BJ (cell line): ENCODE measurements around the gene ANP32B. TPM values are rescaled to one million over a fixed set of nuclear protein-coding genes. Genes with fewer than 3 reads are reported as not detected.
"Not testable (repeated sequence)": the region's sequence is repeated elsewhere in the genome, so short reads cannot be mapped to it uniquely, and the experiment has no call there.

Source experiments
- CTCF ChIA-PET: fragments of 350-600 bp; formaldehyde crosslinking; extraction: SDS; loops from one replicate; lab custom pipeline; 2021; ENCODE audit warnings: antibody characterized with exemption, inconsistent platforms; lab: Yijun Ruan, JAX
- POLR2A ChIA-PET: fragments of 300-600 bp; sonication (Branson Sonifier 250); formaldehyde crosslinking; extraction: SDS; loops from one replicate; lab custom pipeline; 2021; ENCODE audit warnings: antibody characterized with exemption; lab: Charles Lee
- DNase-seq: peaks from one replicate; pipeline ENCODE4 v3.0.0-alpha.2; 2011; ENCODE audit warnings: low read depth
- H3K27me3 ChIP-seq: 2 replicates; pipeline ENCODE4 v1.6.0; 2011; ENCODE audit warnings: low read length; ENCODE audit not compliant: control insufficient read depth, insufficient read depth
- H3K36me3 ChIP-seq: 2 replicates; pipeline ENCODE4 v1.5.1; 2011; ENCODE audit warnings: low read length; ENCODE audit not compliant: control insufficient read depth, insufficient read depth
- H3K4me3 ChIP-seq: 2 replicates; pipeline ENCODE4 v1.5.1; 2011; ENCODE audit warnings: low read depth, mild to moderate bottlenecking, control low read depth, low read length
- CTCF ChIP-seq: IDR thresholded peaks from 2 replicates; pipeline ENCODE4 v1.5.1; 2011; ENCODE audit warnings: low read depth, mild to moderate bottlenecking, control low read depth, inconsistent platforms, low read length, moderate library complexity; ENCODE audit not compliant: insufficient read depth
- polyA plus RNA-seq: library from polyadenylated mRNA; depleted of rRNA; stranded (reverse); fragments of >200 nt; gene quantifications from 2 replicates; pipeline ENCODE4 v1.2.3, GENCODE V29; 2011

Gene ANP32B
- polyA plus RNA-seq, 1 experiment: 18.3 TPM

GRCh38 chr9:98016137-98016680, 33.1 kb downstream of the ANP32B start:
- no peaks in the 10 kb centered on the region for H3K27me3 ChIP-seq
- CTCF ChIA-PET: interaction anchor here (1.2 to 1.5 kb wide), 2 partner anchors 18 to 19 kb away, joined by 4 read pairs; no protein-coding TSS in a partner anchor
- DNase-seq: no peak
- H3K4me3 ChIP-seq: no peak overlapping the region
- TF ChIP-seq CTCF: no peak
- POLR2A ChIA-PET: no interaction called here
- H3K36me3 ChIP-seq: peaks cover 16% of the 10 kb centered on the region

DNA sequence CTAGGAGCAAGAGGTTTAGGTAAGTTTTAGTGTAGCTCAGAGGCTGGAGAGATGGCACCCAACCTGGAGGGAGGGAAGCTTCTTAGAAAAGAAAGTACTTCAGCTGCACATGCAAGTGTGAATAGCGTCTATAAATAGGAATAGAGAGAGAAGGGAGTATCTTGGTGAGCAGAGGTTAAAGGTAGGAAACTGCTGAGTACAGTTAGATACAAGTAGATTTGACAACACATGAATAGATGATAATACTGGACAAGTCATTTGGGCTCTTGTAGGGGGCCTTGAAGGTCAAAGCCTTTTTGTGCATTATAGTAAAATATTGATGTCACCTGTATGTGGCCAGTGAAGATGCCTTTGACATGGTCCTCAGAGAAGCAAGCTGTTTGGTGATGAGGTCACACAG, 34.2 kb downstream of the ANP32B start:
- TF ChIP-seq CTCF: no peak
- Histone ChIP-seq H3K27me3 (no peaks in the 10 kb centered on the region), H3K36me3 (peaks cover 16% of the 10 kb centered on the region), H3K4me3 (no peak overlapping the region)
- ChIA-PET POLR2A (no interaction called here), CTCF (interaction anchor here (1.5 kb wide), 1 partner anchor 17 kb away, joined by 4 read pairs; no protein-coding TSS in a partner anchor)
- DNase-seq: no peak

- Histone ChIP-seq H3K4me3 (no peak overlapping the region), H3K27me3 (no peaks in the 10 kb centered on the region), H3K36me3 (peaks cover 13% of the 10 kb centered on the region)
- TF ChIP-seq CTCF: no peak
- ChIA-PET CTCF (interaction anchor here (1.1 kb wide), 1 partner anchor 16 kb away, joined by 5 read pairs; no protein-coding TSS in a partner anchor), POLR2A (no interaction called here)
- DNase-seq: no peak
These were observed 35.2 kb downstream of the ANP32B start for GRCh38 chr9:98018347-98018746.

GRCh38 chr9:98019098-98019497, 36.0 kb downstream of the ANP32B start:
- Histone ChIP-seq H3K4me3 (no peak overlapping the region), H3K27me3 (no peaks in the 10 kb centered on the region), H3K36me3 (peaks cover 8% of the 10 kb centered on the region; the same call in 1 of the 2 replicates)
- ChIA-PET CTCF (interaction anchor here (1.1 kb wide), 1 partner anchor 15 kb away, joined by 5 read pairs; no protein-coding TSS in a partner anchor), POLR2A (no interaction called here)
- no peak for TF ChIP-seq CTCF
- DNase-seq: no peak

- POLR2A ChIA-PET, DNase-seq, H3K4me3 ChIP-seq, H3K27me3 ChIP-seq, H3K36me3 ChIP-seq: not testable (repeated sequence)
- CTCF ChIA-PET: interaction anchor here (0.9 kb wide), 1 partner anchor 93 kb away, joined by 3 read pairs; no protein-coding TSS in a partner anchor
These were observed 36.7 kb downstream of the ANP32B start for GRCh38 chr9:98019869-98020268.
